ENCODE measurements around the gene MME.

MME gene

GRCh38 chr3:155096303-155097008 is 16.3 kb downstream of the MME start:
- Histone ChIP-seq H3K4me2 (ENCODE audit: low read length, poor library complexity, severe bottlenecking) (no peak overlapping the region), H3K27ac (ENCODE audit: low read length, poor library complexity, severe bottlenecking) (no peak overlapping the region), H3K9ac (ENCODE audit: low read length) (no peak overlapping the region), H3K4me3 (ENCODE audit: insufficient read depth in 1 of 2, low read depth in 1 of 2, low read length in 2 of 2) (no peak overlapping the region), H2BK12ac (ENCODE audit: low read length in 2 of 2) (no peak overlapping the region), H3K4me1 (ENCODE audit: control insufficient read depth, insufficient read depth, low read depth, low read length) (peaks cover 1% of the 10 kb centered on the region), H3K14ac (ENCODE audit: low read length in 2 of 2) (no peak overlapping the region), H3K27me3 (ENCODE audit: control insufficient read depth in 1 of 2, insufficient read depth in 1 of 2, low read length in 2 of 2) (no peaks in the 10 kb centered on the region), H3K4ac (ENCODE audit: low read depth in 1 of 2, low read length in 2 of 2) (no peak overlapping the region), H3K36me3 (ENCODE audit: control insufficient read depth in 1 of 2, insufficient read depth in 2 of 2, low read depth in 1 of 2, low read length in 2 of 2) (peaks cover 0 to 87% of the 10 kb centered on the region in 2 experiments), H3K18ac (ENCODE audit: low read depth in 1 of 2, low read length in 2 of 2) (no peak overlapping the region), H2AFZ (ENCODE audit: low read depth, low read length) (no peak overlapping the region), H2BK15ac (ENCODE audit: low read depth, poor library complexity, severe bottlenecking) (no peak overlapping the region), H3K9me3 (ENCODE audit: control insufficient read depth, low read length) (peaks cover 25% of the 10 kb centered on the region), H3K79me1 (replicated peaks; ENCODE audit: low read length, poor library complexity, severe bottlenecking) (no peaks in the 10 kb centered on the region), H4K91ac (ENCODE audit: low read length) (no peak overlapping the region), H2BK120ac (ENCODE audit: low read depth, low read length) (no peak overlapping the region), H2AK5ac (ENCODE audit: low read length, severe bottlenecking) (no peak overlapping the region), H4K8ac (ENCODE audit: low read length) (no peak overlapping the region), H2BK5ac (ENCODE audit: low read depth, low read length, poor library complexity, severe bottlenecking) (no peak overlapping the region), H3K23ac (ENCODE audit: low read length in 2 of 2) (no peak overlapping the region)
- no peak for DNase-seq
- WGBS, result 98% methylated on average over 4 of the region's 4 CpGs

GRCh38 chr3:155097009-155097349 is 16.9 kb downstream of the MME start:
- Histone ChIP-seq H3K36me3 (ENCODE audit: control insufficient read depth in 1 of 2, insufficient read depth in 2 of 2, low read depth in 1 of 2, low read length in 2 of 2) (peaks cover 0 to 82% of the 10 kb centered on the region in 2 experiments), H3K4me3 (ENCODE audit: insufficient read depth in 1 of 2, low read depth in 1 of 2, low read length in 2 of 2) (no peak overlapping the region), H2BK15ac (ENCODE audit: low read depth, poor library complexity, severe bottlenecking) (no peak overlapping the region), H2BK120ac (ENCODE audit: low read depth, low read length) (no peak overlapping the region), H4K91ac (ENCODE audit: low read length) (no peak overlapping the region), H2AFZ (ENCODE audit: low read depth, low read length) (no peak overlapping the region), H3K14ac (ENCODE audit: low read length in 2 of 2) (no peak overlapping the region), H2AK5ac (ENCODE audit: low read length, severe bottlenecking) (no peak overlapping the region), H4K8ac (ENCODE audit: low read length) (no peak overlapping the region), H2BK5ac (ENCODE audit: low read depth, low read length, poor library complexity, severe bottlenecking) (no peak overlapping the region), H2BK12ac (ENCODE audit: low read length in 2 of 2) (no peak overlapping the region), H3K9ac (ENCODE audit: low read length) (no peak overlapping the region), H3K79me1 (replicated peaks; ENCODE audit: low read length, poor library complexity, severe bottlenecking) (no peaks in the 10 kb centered on the region), H3K27me3 (ENCODE audit: control insufficient read depth in 1 of 2, insufficient read depth in 1 of 2, low read length in 2 of 2) (no peaks in the 10 kb centered on the region), H3K27ac (ENCODE audit: low read length, poor library complexity, severe bottlenecking) (no peak overlapping the region), H3K4ac (ENCODE audit: low read depth in 1 of 2, low read length in 2 of 2) (no peak overlapping the region), H3K4me2 (ENCODE audit: low read length, poor library complexity, severe bottlenecking) (no peak overlapping the region), H3K4me1 (ENCODE audit: control insufficient read depth, insufficient read depth, low read depth, low read length) (peaks cover 3% of the 10 kb centered on the region), H3K18ac (ENCODE audit: low read depth in 1 of 2, low read length in 2 of 2) (no peak overlapping the region), H3K9me3 (ENCODE audit: control insufficient read depth, low read length) (peaks cover 25% of the 10 kb centered on the region), H3K23ac (ENCODE audit: low read length in 2 of 2) (no peak overlapping the region)
- no peak for DNase-seq
- WGBS, result 97% methylated on average over 2 of the region's 2 CpGs

GRCh38 chr3:155101398-155101797 is 21.3 kb downstream of the MME start:
- WGBS, result no CpG with 5 or more reads among the region's 2 CpGs
- no peak overlapping the region for H3K4me3 ChIP-seq (ENCODE audit: insufficient read depth in 1 of 2, low read depth in 1 of 2, low read length in 2 of 2)
- H3K18ac ChIP-seq (ENCODE audit: low read depth in 1 of 2, low read length in 2 of 2), result peak overlapping the region in 1 of 2 experiments; percentile 14
- no peak overlapping the region for H2AFZ ChIP-seq (ENCODE audit: low read depth, low read length)
- H3K4ac ChIP-seq (ENCODE audit: low read depth in 1 of 2, low read length in 2 of 2), result no peak overlapping the region
- no peaks in the 10 kb centered on the region for H3K79me1 ChIP-seq (replicated peaks; ENCODE audit: low read length, poor library complexity, severe bottlenecking)
- H3K36me3 ChIP-seq (ENCODE audit: control insufficient read depth in 1 of 2, insufficient read depth in 2 of 2, low read depth in 1 of 2, low read length in 2 of 2), result peaks cover 0 to 70% of the 10 kb centered on the region in 2 experiments
- no peak overlapping the region for H2BK120ac ChIP-seq (ENCODE audit: low read depth, low read length)
- peak overlapping the region; percentile 34 for H3K9ac ChIP-seq (ENCODE audit: low read length)
- H4K91ac ChIP-seq (ENCODE audit: low read length), result no peak overlapping the region
- H2BK15ac ChIP-seq (ENCODE audit: low read depth, poor library complexity, severe bottlenecking), result no peak overlapping the region
- peaks cover 25% of the 10 kb centered on the region for H3K9me3 ChIP-seq (ENCODE audit: control insufficient read depth, low read length)
- no peak overlapping the region for H4K8ac ChIP-seq (ENCODE audit: low read length)
- H3K23ac ChIP-seq (ENCODE audit: low read length in 2 of 2), result no peak overlapping the region
- H3K4me2 ChIP-seq (ENCODE audit: low read length, poor library complexity, severe bottlenecking), result no peak overlapping the region
- no peak overlapping the region for H3K14ac ChIP-seq (ENCODE audit: low read length in 2 of 2)
- H2BK5ac ChIP-seq (ENCODE audit: low read depth, low read length, poor library complexity, severe bottlenecking), result no peak overlapping the region
- H3K27ac ChIP-seq (ENCODE audit: low read length, poor library complexity, severe bottlenecking), result peak overlapping the region; percentile 20
- H2AK5ac ChIP-seq (ENCODE audit: low read length, severe bottlenecking), result peak overlapping the region; percentile 62
- no peak overlapping the region for H2BK12ac ChIP-seq (ENCODE audit: low read length in 2 of 2)
- H3K4me1 ChIP-seq (ENCODE audit: control insufficient read depth, insufficient read depth, low read depth, low read length), result peaks cover 3% of the 10 kb centered on the region
- DNase-seq, result peak; percentile 79
- H3K27me3 ChIP-seq (ENCODE audit: control insufficient read depth in 1 of 2, insufficient read depth in 1 of 2, low read length in 2 of 2), result no peaks in the 10 kb centered on the region

- no peak overlapping the region for H4K8ac ChIP-seq (ENCODE audit: low read length)
- no peaks in the 10 kb centered on the region for H3K27me3 ChIP-seq (ENCODE audit: control insufficient read depth in 1 of 2, insufficient read depth in 1 of 2, low read length in 2 of 2)
- no peak overlapping the region for H4K91ac ChIP-seq (ENCODE audit: low read length)
- WGBS, result 70% methylated on average over 2 of the region's 2 CpGs
- peaks cover 0 to 65% of the 10 kb centered on the region in 2 experiments for H3K36me3 ChIP-seq (ENCODE audit: control insufficient read depth in 1 of 2, insufficient read depth in 2 of 2, low read depth in 1 of 2, low read length in 2 of 2)
- no peak overlapping the region for H2AFZ ChIP-seq (ENCODE audit: low read depth, low read length)
- H3K23ac ChIP-seq (ENCODE audit: low read length in 2 of 2), result no peak overlapping the region
- no peak overlapping the region for H2BK5ac ChIP-seq (ENCODE audit: low read depth, low read length, poor library complexity, severe bottlenecking)
- no peak overlapping the region for H2BK120ac ChIP-seq (ENCODE audit: low read depth, low read length)
- peaks cover 3% of the 10 kb centered on the region for H3K4me1 ChIP-seq (ENCODE audit: control insufficient read depth, insufficient read depth, low read depth, low read length)
- no peak overlapping the region for H3K27ac ChIP-seq (ENCODE audit: low read length, poor library complexity, severe bottlenecking)
- no peak overlapping the region for H3K4me3 ChIP-seq (ENCODE audit: insufficient read depth in 1 of 2, low read depth in 1 of 2, low read length in 2 of 2)
- H3K4me2 ChIP-seq (ENCODE audit: low read length, poor library complexity, severe bottlenecking), result no peak overlapping the region
- H2AK5ac ChIP-seq (ENCODE audit: low read length, severe bottlenecking), result no peak overlapping the region
- no peak overlapping the region for H3K9ac ChIP-seq (ENCODE audit: low read length)
- peak overlapping the region in 1 of 2 experiments; percentile 77 for H3K18ac ChIP-seq (ENCODE audit: low read depth in 1 of 2, low read length in 2 of 2)
- peak; percentile 23 for DNase-seq
- H2BK12ac ChIP-seq (ENCODE audit: low read length in 2 of 2), result no peak overlapping the region
- peaks cover 25% of the 10 kb centered on the region for H3K9me3 ChIP-seq (ENCODE audit: control insufficient read depth, low read length)
- peak overlapping the region in 1 of 2 experiments; percentile 54 for H3K4ac ChIP-seq (ENCODE audit: low read depth in 1 of 2, low read length in 2 of 2)
- H2BK15ac ChIP-seq (ENCODE audit: low read depth, poor library complexity, severe bottlenecking), result no peak overlapping the region
- H3K14ac ChIP-seq (ENCODE audit: low read length in 2 of 2), result no peak overlapping the region
- no peaks in the 10 kb centered on the region for H3K79me1 ChIP-seq (replicated peaks; ENCODE audit: low read length, poor library complexity, severe bottlenecking)
Observed at GRCh38 chr3:155102329-155102728, 22.2 kb downstream of the MME start.

Data from mesenchymal stem cell (in vitro differentiated cells and primary cell).